Spleen (tissue), 7 donors: Measurements from ENCODE around the gene DHX35.

Source experiments
- CTCF ChIP-seq, 11 experiments: fragments of 200-600 bp in 7 of 11; fragments of 450-650 bp in 4 of 11; sonication (generic) in 4 of 11; IDR thresholded peaks in 8 of 11; conservative IDR thresholded peaks in 3 of 11; 1 replicate in 7 of 11; 2 replicates in 4 of 11; pipeline versions ENCODE4 v1.4.0 to v1.8.0; 2016 to 2021; ENCODE audit warnings: antibody characterized with exemption in 11 of 11, inconsistent platforms in 4 of 11, mild to moderate bottlenecking in 1 of 11
- POLR2A ChIP-seq, 3 donors: fragments of 450-650 bp; IDR thresholded peaks; one replicate each; pipeline ENCODE4 v1.5.1; 2017; ENCODE audit warnings: antibody characterized with exemption in 3 of 3, mild to moderate bottlenecking in 1 of 3
- POLR2AphosphoS5 ChIP-seq, 3 donors: sonication (generic); formaldehyde crosslinking; IDR thresholded peaks; one replicate each; pipeline ENCODE4 v1.5.1; 2017; ENCODE audit warnings: antibody characterized with exemption in 3 of 3
- donor health status: DM: no; HTN: no; CAD: no; lungs with moderate emphysema.
- donor health status: DM: no; HTN: no; CAD: no.
- donor health status: DM: no; HTN: no; CAD: no.

DNA sequence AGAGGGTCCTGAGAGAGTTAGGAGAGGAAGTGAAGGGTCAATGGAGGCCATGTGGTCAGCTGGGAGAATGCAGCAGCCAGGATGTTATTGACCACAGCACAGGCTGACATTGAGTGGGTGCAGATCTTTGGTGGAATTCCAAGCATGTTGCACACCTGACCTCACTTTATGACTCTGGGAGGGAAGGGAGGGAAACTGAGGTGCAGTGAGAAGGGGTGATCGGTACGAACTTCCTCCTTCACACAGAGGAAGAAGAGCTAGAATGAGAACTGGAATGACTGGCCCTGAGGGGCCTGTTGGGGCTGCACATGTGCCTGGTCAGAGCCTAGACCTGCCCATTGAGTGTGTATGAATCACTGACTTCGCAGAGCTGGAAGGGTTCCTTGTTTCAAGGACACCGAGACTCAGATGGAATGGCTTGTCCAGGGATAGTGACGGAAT, 26.2 kb upstream of the DHX35 start:
- no peak for TF ChIP-seq CTCF (IDR thresholded peaks at IDR 0.05 in 8 of 11, conservative IDR thresholded peaks at IDR 0.05 in 3 of 11)
- TF ChIP-seq POLR2AphosphoS5 (IDR thresholded peaks at IDR 0.05): no peak
- TF ChIP-seq POLR2A (IDR thresholded peaks at IDR 0.05): no peak
